BE2C (cell line): ENCODE results near the gene FLVCR2.
A peak's percentile ranks its signal among the peaks of the same experiment; 100 is the strongest.

Source experiments
- DNase-seq: peaks from one replicate; pipeline ENCODE4 v3.0.0-alpha.2; 2020
- H3K27me3 ChIP-seq: fragments of 250-450 bp; sonication (Bioruptor Pico); 2 replicates; pipeline ENCODE4 v1.5.1; 2020; ENCODE audit warnings: mild to moderate bottlenecking
- H3K36me3 ChIP-seq: fragments of 250-450 bp; sonication (Bioruptor Pico); 2 replicates; pipeline ENCODE4 v1.5.1; 2020; ENCODE audit warnings: mild to moderate bottlenecking
- H3K4me1 ChIP-seq: fragments of 250-450 bp; sonication (Bioruptor Pico); 2 replicates; pipeline ENCODE4 v1.5.1; 2020
- H3K4me3 ChIP-seq: 2 replicates; pipeline ENCODE4 v1.5.1; 2011; ENCODE audit warnings: low read depth, low read length
- H3K9me3 ChIP-seq: fragments of 250-450 bp; sonication (Bioruptor Pico); 2 replicates; pipeline ENCODE4 v1.5.1; 2020
- TF ChIP-seq, protein P1 (sequence below): IDR thresholded peaks from 2 replicates; pipeline ENCODE4 v1.5.1; 2012; ENCODE audit warnings: mild to moderate bottlenecking, low read depth, low read length

FLVCR2 gene

DNA sequence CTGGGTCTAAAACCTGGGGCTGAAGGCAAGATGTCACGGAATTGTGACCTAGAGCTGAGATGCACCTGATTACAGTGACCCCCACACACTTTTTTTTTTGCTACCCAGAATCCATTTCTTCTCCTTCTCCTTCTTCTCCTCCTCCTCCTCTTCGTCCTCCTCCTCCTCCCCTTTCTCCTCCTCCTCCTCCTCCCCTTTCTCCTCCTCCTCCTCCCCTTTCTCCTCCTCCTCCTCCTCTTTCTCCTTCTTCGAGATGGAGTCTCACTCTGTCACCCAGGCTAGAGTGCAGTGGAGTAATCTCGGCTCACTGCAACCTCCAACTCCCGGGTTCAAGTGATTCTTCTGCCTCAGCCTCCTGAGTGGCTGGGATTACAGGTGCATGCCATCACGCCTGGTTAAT lies 19.4 kb upstream of the FLVCR2 start:
- Histone ChIP-seq H3K4me3 (no peak overlapping the region), H3K9me3 (peaks cover 3% of the 10 kb centered on the region; the same call in 1 of the 2 replicates), H3K4me1 (peaks cover 3% of the 10 kb centered on the region; the same call in 1 of the 2 replicates), H3K36me3 (no peaks in the 10 kb centered on the region), H3K27me3 (peaks cover 5% of the 10 kb centered on the region)
- TF ChIP-seq, protein P1, sequence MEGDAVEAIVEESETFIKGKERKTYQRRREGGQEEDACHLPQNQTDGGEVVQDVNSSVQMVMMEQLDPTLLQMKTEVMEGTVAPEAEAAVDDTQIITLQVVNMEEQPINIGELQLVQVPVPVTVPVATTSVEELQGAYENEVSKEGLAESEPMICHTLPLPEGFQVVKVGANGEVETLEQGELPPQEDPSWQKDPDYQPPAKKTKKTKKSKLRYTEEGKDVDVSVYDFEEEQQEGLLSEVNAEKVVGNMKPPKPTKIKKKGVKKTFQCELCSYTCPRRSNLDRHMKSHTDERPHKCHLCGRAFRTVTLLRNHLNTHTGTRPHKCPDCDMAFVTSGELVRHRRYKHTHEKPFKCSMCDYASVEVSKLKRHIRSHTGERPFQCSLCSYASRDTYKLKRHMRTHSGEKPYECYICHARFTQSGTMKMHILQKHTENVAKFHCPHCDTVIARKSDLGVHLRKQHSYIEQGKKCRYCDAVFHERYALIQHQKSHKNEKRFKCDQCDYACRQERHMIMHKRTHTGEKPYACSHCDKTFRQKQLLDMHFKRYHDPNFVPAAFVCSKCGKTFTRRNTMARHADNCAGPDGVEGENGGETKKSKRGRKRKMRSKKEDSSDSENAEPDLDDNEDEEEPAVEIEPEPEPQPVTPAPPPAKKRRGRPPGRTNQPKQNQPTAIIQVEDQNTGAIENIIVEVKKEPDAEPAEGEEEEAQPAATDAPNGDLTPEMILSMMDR: no peak
- DNase-seq: no peak

DNA sequence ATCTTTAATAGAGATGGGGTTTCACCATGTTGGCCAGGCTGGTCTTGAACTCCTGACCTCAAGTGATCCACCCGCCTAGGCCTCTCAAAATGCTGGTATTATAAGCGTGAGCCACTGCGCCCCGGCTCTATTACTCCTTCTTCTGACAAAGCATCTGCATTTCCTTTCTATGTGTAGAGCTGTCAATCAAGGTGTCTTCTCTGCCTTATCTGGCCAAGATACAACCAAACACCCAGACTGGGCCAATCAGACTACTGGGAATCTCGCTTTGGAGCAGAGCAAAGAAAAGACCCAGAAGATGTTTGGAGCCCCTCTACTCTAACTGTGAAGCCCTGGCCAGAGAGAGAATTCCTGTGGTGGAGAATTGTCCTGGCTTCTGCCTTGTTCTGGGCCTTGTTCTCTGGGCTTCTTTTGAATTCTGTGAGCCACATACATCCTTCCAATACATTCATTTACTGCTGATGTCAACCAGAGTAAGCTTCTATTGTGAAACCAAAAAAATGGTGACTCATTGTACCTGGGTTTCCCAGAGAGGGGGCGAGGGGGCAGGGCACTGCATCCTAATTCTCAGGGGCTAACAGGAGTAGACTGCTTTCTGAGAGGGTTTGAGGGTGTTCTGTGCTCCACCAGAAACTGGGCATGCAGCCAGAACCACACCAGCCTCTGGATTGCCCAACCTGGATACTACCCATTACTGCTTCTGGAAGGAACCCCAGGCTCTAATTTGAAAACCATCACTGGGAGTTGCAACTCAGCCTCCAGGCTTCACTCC lies 18.8 kb upstream of the FLVCR2 start:
- peak; percentile 40 for DNase-seq
- H3K9me3 ChIP-seq: peaks cover 3% of the 10 kb centered on the region; the same call in 1 of the 2 replicates
- H3K4me1 ChIP-seq: peaks cover 3% of the 10 kb centered on the region; the same call in 1 of the 2 replicates
- H3K36me3 ChIP-seq: no peaks in the 10 kb centered on the region
- TF ChIP-seq, protein P1: no peak
- H3K27me3 ChIP-seq: peaks cover 6% of the 10 kb centered on the region
- H3K4me3 ChIP-seq: no peak overlapping the region

DNA sequence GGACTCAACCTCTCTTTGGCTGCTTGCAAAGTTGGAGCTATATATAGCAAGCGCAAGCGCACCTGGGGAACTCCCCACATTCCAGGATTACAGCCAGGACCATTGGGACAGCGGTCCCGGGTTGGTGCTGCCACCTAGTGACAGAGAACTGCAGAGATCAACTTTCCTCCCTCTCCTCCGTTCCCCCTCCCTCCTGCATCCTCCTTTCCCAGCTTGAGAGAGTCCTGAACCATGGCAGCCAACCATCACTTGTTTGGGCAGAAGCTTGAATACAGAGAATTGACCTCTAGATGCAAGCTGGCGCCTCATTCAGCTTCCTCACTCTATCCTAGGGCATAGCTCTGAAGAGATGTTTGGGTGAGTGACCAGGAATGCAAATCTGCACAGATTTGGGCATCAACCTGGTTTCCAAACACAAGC lies 17.4 kb upstream of the FLVCR2 start:
- H3K9me3 ChIP-seq: peaks cover 3% of the 10 kb centered on the region; the same call in 1 of the 2 replicates
- peak; percentile 76 for DNase-seq
- peaks cover 6% of the 10 kb centered on the region for H3K27me3 ChIP-seq
- TF ChIP-seq, protein P1: peak; percentile 94
- H3K4me1 ChIP-seq: peaks cover 3% of the 10 kb centered on the region; the same call in 1 of the 2 replicates
- H3K36me3 ChIP-seq: no peaks in the 10 kb centered on the region
- no peak overlapping the region for H3K4me3 ChIP-seq

DNA sequence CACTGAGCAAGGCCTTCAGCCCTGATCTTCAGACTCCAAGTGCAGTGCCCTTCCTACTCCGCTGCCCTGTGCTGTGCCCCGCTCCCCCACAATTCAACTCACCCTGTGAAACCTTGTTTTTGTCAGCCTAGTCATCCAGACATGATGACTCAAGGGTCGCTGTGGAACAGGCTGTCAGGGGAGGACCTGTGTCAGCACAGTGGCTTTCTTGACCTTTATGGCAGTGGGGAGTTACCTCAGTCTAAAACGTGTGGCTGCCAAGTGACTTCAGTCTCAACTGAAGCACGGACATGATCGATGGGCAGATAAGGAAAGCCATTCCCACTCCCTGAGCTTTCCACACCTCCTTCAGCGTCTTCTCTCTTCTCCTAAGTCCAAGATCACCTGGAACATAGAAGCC lies 16.3 kb upstream of the FLVCR2 start:
- TF ChIP-seq, protein P1: no peak
- H3K4me1 ChIP-seq: peaks cover 3% of the 10 kb centered on the region; the same call in 1 of the 2 replicates
- no peak overlapping the region for H3K4me3 ChIP-seq
- H3K27me3 ChIP-seq: peaks cover 6% of the 10 kb centered on the region
- no peaks in the 10 kb centered on the region for H3K36me3 ChIP-seq
- no peak for DNase-seq
- H3K9me3 ChIP-seq: peaks cover 3% of the 10 kb centered on the region; the same call in 1 of the 2 replicates

DNA sequence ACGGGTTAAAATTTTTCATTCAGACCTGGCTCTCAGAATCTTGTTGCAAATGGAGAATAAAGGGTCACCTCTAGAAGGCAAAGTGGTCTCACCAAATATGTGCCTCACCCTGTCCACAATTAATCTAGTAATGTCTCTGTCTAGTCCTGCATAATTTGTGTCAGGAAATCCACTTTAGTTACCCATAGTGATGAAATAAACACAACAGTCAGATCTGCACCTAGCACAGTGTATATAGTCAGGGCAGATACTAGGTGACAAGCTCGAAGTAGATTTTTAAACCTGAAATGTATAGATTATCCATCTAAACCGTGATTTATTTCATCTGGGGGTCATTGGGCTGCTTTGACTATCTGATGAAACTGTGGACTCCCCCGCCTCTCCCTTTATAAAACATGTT lies 15.9 kb upstream of the FLVCR2 start:
- H3K4me3 ChIP-seq: no peak overlapping the region
- no peaks in the 10 kb centered on the region for H3K36me3 ChIP-seq
- H3K27me3 ChIP-seq: peaks cover 6% of the 10 kb centered on the region
- no peak for DNase-seq
- TF ChIP-seq, protein P1: no peak
- peaks cover under 1% of the 10 kb centered on the region; the same call in 1 of the 2 replicates for H3K9me3 ChIP-seq
- peaks cover 3% of the 10 kb centered on the region; the same call in 1 of the 2 replicates for H3K4me1 ChIP-seq

DNA sequence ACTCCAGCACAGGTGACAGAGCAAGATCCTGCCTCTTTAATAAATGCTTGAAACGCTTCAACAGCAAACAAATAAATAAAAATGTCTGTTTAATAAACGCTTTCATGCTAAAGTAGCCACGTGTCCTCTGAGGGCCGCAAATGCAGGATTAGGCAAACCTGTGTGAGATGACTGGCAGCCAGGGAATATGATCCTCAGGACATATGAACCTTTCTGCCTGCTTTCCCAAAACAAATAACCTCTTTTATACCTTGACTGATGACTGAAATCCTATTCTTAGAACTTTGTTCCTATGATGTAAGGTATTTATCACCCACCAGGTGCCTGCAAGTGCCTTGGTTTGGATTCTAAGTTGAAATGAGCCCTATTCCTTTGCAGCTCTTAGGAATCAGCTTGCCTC lies 14.5 kb upstream of the FLVCR2 start:
- no peaks in the 10 kb centered on the region for H3K36me3 ChIP-seq
- H3K4me1 ChIP-seq: no peaks in the 10 kb centered on the region
- TF ChIP-seq, protein P1: no peak
- H3K9me3 ChIP-seq: no peaks in the 10 kb centered on the region
- H3K27me3 ChIP-seq: peaks cover 6% of the 10 kb centered on the region
- no peak overlapping the region for H3K4me3 ChIP-seq
- DNase-seq: no peak
